ENCODE data around the gene ABAT.

GRCh38 chr16:8718851-8719680 is 44.6 kb downstream of the ABAT start:
- TF ChIP-seq, protein P1, sequence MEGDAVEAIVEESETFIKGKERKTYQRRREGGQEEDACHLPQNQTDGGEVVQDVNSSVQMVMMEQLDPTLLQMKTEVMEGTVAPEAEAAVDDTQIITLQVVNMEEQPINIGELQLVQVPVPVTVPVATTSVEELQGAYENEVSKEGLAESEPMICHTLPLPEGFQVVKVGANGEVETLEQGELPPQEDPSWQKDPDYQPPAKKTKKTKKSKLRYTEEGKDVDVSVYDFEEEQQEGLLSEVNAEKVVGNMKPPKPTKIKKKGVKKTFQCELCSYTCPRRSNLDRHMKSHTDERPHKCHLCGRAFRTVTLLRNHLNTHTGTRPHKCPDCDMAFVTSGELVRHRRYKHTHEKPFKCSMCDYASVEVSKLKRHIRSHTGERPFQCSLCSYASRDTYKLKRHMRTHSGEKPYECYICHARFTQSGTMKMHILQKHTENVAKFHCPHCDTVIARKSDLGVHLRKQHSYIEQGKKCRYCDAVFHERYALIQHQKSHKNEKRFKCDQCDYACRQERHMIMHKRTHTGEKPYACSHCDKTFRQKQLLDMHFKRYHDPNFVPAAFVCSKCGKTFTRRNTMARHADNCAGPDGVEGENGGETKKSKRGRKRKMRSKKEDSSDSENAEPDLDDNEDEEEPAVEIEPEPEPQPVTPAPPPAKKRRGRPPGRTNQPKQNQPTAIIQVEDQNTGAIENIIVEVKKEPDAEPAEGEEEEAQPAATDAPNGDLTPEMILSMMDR (IDR thresholded peaks at IDR 0.05), result no peak
- no peak for TF ChIP-seq POLR2A (IDR thresholded peaks at IDR 0.05)
